ENCODE results near the gene METTL2B.
"Not testable (repeated sequence)": the region's sequence is repeated elsewhere in the genome, so short reads cannot be mapped to it uniquely, and the experiment has no call there.

The METTL2B gene

GRCh38 chr7:128497405-128497804 is 20.9 kb downstream of the METTL2B start:
- TF ChIP-seq CTCF (IDR thresholded peaks at IDR 0.05), result no peak
- Histone ChIP-seq H3K4me3 (no peak overlapping the region), H3K27ac (no peak overlapping the region)
- DNase-seq (ENCODE audit: low spot score), result no peak

DNA sequence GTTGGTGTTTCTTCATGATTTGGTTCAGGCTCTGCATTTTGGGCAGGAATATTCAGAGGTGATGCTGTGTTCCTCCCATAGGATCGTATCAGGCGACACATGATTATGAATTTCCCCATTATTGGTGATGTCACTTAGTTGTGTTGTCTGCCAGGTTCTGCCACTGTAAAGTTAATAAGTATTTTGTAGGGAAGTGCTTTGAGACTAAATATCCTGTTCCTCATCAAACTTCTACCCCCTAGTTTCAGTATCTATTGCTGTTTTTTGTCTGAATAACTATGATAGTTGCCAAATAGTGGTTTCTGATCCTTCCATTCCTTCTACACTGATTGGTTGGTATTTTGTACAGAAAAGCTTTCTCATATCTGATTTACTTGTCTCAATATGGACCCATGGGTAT is 28.9 kb downstream of the METTL2B start:
- DNase-seq (ENCODE audit: low spot score); H3K27ac ChIP-seq; H3K4me3 ChIP-seq: not testable (repeated sequence)

DNA sequence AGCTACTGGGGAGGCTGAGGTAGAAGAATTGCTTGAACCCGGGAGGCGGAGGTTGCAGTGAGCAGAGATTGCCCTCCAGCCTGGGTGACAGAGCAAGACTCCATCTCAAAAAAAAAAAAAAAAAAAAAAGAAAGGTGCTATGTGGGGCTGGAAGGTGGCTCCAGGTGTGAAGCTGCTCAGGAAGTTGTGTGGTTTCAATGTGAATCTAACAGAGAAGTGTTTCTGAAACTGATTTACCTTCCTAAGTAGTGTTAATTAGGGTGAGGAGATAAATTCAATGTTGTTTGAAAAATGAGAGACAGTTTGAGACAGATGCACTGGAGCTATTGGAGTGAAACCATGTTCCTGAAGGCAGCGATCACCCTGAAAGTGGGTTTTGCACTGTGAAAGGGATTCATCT is 30.3 kb downstream of the METTL2B start:
- H3K27ac ChIP-seq; H3K4me3 ChIP-seq; DNase-seq (ENCODE audit: low spot score): not testable (repeated sequence)

DNA sequence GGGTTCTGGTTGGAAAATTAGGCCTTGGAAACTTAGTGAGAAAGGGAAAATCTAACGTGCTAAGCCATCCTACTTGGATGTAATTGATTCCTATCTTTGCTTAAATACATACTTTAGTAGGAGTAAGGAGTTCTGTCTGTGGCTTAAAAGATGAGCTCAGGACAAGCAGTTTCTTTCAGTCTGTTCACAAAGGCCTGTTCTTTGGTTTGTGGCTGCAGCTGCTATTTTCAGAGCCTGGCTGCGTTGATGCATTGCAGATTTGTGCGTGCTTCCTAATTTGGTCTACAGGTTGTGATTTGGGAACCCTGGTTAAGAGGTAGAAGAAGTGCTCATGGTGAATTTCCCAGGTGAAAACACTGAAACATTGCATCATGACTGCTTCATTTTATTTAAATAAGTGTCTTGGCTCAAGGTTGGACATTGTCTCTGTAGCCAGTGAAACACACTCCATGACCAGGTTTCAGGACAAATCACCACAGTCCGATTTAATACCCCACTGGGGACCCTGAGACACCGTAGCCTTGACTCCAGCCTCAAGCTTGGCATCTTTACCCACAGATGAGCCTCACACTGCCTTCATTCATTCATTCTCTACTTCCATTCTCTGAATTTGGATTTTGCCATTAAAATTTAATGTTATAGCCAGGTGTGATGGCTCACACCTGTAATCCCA is 30.9 kb downstream of the METTL2B start:
- not testable (repeated sequence) for H3K27ac ChIP-seq; H3K4me3 ChIP-seq; DNase-seq (ENCODE audit: low spot score)

DNA sequence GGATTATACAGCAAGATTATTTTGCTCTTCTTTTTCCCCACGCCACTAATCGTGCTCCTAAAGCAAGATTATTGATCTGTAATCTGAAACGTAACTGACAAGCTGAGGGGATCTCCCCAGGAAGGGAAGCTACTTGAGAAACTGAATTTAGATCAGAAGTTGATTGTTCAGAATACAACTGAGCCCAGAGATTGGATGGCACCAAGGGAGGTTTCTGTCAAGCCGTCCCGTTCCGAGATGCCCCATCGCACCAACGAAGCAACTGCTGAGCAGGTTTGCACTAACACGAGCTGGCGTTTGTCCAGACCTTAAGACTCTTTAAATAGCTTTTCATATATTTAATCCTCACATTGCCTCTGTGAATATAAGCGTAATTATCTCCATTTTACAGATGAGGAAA is 35.1 kb downstream of the METTL2B start:
- not testable (repeated sequence) for DNase-seq (ENCODE audit: low spot score); H3K4me3 ChIP-seq

DNA sequence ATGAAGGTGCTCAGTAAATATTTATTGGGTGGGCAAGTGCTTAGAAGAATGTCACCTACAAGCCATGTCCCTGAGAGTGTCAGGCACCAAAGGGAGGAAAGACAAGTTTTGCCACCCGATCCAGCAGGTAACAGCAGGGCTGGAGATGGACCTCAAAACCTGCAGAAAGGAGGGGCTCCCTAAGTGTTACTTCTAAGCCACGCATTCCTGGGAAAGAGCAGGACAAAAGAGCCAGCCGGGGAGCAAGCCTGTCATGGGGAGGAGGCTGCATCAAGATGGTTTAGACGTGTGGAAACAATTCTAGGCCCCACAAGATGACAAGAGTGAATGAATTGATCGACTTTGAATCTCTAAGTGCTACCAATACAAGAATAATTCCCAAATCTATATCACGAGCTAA is 38.7 kb downstream of the METTL2B start:
- not testable (repeated sequence) for DNase-seq (ENCODE audit: low spot score); H3K4me3 ChIP-seq; H3K27ac ChIP-seq

More for the DNA sequence above, 35.1 kb downstream of the METTL2B start:
- H3K27ac ChIP-seq, result not testable (repeated sequence)

DNA sequence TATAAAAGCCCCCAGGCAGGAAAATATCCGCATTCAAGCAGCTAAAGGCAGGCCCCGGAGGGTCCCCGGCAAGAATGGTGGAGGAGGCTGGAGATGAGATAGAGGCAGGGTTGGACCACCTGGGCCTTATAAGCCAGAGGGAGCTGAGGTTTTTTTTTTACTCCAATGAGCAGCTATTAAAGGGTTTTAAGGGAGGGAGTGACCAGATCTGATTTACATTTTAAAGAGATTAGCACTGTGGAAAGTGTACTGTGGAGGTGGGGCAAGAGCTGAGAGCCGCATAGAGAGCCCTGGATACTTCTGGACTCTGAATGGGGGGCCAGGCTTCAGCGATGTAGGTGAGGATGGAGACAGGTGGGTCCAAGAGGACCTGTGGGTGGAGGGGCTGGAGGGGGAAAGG is 40.5 kb downstream of the METTL2B start:
- DNase-seq (ENCODE audit: low spot score); H3K4me3 ChIP-seq; H3K27ac ChIP-seq: not testable (repeated sequence)

DNA sequence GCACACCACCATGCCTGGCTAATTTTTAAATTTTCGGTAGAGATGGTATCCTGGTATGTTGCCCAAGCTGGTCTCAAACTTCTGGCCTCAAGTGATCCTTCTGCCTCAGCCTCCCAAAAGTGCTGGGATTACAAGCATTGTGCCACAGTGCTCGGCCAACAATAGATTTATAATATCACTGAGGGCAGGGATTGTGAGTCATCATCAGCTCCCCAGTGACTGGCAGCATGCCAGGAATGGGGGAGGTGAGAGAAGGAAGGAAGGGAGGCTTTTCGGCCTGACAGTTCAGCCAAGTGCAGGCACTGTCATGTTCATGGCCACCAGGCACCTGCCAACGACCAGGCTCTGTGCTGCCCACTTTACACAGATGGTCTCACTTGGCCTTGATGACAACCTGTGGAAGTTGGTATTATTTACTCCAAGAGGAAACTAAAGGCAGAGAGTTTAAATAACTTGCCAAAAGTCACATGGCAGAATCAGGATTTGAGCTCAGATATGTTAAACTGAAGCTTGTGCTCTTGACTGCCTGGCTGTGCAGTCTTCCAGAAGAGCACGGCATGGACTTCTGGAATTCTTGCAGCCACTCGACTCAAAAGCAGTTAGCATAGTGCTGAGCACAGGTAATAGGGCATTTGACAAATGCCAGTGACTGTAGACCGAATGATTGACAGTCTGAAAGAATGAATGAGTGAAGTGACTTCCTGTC is 46.8 kb downstream of the METTL2B start:
- not testable (repeated sequence) for H3K27ac ChIP-seq, H3K4me3 ChIP-seq
- peak; percentile 76 for DNase-seq (ENCODE audit: low spot score)

DNA sequence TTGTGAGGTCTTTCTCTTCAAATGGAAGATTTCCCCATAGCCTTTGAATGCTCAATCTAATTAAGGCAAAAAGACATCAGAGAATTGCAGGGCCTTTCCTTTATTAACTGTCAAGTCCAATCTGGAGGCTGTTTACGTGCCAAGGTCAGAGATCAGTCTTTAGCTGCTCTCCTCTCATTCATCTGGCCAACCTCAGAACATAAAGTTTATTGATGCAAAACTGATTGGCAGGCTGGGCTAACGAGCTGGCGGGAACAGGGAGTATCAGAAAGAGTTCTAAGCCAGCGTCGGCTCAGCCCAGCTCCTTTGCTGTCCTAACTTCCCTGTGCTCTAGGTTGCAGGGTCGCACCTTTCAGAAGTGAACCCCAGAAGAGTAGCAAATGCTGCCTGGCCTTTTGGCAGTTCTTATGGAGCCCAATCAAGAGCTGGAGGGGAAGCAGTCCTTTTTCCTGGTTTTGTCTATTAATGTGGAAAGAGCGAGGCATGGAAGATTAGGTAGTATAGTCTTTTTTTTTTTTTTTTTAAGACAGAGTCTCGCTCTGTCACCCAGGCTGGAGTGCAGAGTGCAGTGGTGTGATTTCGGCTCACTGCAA is 47.5 kb downstream of the METTL2B start:
- H3K4me3 ChIP-seq; H3K27ac ChIP-seq; DNase-seq (ENCODE audit: low spot score): not testable (repeated sequence)

GRCh38 chr7:128525584-128525983 is 49.0 kb downstream of the METTL2B start:
- not testable (repeated sequence) for DNase-seq (ENCODE audit: low spot score); H3K27ac ChIP-seq; H3K4me3 ChIP-seq

GRCh38 chr7:128526062-128526466 is 49.5 kb downstream of the METTL2B start:
- not testable (repeated sequence) for H3K4me3 ChIP-seq; DNase-seq (ENCODE audit: low spot score); H3K27ac ChIP-seq

DNA sequence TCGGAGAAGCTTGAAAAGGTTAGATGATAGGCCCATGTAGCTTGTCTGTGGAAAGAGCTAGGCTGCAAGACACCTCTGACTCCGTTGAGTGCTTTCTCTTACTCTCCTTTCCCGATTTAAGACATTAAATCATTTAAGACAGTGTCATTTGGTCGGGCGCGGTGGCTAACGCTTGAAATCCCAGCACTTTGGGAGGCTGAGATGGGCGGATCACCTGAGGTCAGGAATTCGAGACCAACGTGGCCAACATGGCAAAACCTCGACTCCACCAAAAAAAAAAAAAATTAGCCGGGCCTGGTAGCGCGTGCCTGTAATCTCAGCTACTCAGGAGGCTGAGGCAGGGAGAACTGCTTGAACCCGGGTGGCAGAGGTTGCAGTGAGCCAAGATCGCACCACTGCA is 52.6 kb downstream of the METTL2B start:
- H3K4me3 ChIP-seq; H3K27ac ChIP-seq; DNase-seq (ENCODE audit: low spot score): not testable (repeated sequence)

DNA sequence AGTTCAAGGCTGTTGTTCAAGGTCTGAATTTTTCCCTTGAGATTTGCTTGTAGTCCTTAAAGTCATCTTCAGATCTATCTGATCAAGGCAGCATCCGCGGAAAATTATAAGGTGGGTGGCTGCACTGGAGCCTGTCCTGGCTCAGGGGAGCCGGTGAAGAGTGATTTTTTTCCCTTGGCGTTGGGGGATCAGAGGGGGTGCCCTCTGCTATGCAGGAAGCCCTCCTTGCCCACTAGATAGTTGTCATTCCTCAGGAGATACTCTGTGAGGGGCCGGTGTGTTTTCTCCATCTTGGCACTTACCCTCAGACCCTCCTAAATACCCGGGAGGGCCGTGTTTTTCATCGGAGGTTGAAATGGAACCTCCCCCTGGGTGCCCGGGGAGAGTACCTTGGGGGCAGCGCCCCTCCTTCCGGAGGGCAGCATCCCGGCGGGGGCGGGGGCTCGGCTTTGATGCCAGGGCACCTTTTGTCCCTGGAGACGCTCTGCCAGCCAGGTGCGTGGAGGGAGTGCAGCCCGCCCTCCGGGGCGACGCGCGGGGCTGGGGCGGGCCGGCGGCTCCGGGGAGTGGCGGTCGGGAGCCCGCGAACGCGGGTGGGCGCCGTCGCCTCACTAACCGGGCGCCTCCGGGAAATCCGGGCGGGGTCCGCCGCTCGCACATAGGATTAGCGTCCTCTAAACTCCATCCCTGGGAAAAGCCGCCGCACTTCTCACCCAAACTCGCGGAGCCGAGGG is 53.7 kb downstream of the METTL2B start:
- not testable (repeated sequence) for DNase-seq (ENCODE audit: low spot score)
- Histone ChIP-seq H3K27ac (peak overlapping the region; percentile 99 to 100), H3K4me3 (peak overlapping the region; percentile 99)

Data from coronary artery (tissue), 2 donors.